Measurements from ENCODE around the gene CFD. TPM values are rescaled to one million over a fixed set of nuclear protein-coding genes. Genes with fewer than 3 reads are reported as not detected.
"Not testable (repeated sequence)": the region's sequence is repeated elsewhere in the genome, so short reads cannot be mapped to it uniquely, and the experiment has no call there.

Gene CFD
- total RNA-seq, 2 experiments from 2014 or later = 1.4 to 1.7 TPM

DNA sequence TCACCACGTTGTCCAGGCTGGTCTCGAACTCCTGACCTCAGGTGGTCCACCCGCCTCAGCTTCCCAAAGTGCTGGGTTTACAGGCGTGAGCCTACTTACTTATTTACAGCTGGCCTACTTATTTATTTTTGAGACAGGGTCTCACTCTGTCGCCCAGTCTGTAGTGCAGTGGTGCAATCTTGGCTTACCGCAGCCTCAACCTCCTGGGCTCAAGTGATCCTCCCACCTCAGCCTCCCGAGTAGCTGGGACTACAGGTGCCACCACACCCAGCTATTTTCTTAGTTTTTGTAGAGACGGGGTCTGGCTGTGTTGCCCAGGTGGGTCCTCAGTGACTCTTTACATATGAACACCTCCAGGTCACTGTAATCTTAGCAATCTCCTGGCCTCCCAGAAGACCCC is 10.3 kb upstream of the CFD start:
- POLR2A ChIA-PET = not testable (repeated sequence)

DNA sequence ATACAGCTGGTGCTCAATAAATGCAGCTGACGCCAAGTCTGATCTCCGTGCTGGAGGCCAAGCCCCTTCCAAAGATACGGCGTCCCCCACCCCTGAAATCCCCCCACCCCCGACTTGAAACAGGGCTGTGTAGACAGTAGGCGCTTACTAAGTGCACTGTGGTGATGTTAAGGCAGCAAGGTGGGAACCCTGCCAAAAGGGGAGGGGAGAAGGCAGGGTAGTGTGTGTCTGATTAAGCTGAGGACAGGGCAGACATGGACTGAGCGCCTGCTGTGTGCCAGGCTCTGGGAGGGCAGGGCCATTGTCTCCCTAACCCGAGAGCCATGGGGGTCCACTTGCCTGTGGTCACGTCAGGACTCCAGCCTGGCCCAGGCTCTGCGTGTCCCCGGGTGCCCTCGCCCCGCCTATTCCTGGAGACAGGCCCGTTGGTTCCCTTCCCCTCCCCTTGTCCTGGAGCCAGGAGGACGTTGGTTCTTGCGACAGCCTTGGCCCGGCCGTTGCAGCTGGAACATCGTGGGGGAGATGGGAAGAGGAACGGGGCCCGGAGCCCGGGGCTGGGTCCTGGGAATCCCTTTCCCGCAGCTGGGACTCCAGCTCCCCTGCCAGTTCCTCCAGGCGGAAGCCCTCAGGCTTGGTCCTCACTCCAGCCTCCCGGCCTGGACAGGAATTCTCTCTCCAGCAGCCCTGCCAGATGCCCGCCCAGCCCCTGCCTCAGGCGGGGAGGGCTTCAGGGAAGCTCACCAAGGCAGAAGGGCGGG is 9.1 kb upstream of the CFD start:
- ChIA-PET CTCF (interaction anchor here (0.5 kb wide), 1 partner anchor 81 kb away, joined by 3 read pairs; no protein-coding TSS in a partner anchor), POLR2A (no interaction called here)

More for the DNA sequence above, 10.3 kb upstream of the CFD start:
- CTCF ChIA-PET = interaction anchor here (0.6 to 1.1 kb wide), 2 partner anchors 73 to 355 kb away, joined by 3 to 6 read pairs; no protein-coding TSS in a partner anchor

DNA sequence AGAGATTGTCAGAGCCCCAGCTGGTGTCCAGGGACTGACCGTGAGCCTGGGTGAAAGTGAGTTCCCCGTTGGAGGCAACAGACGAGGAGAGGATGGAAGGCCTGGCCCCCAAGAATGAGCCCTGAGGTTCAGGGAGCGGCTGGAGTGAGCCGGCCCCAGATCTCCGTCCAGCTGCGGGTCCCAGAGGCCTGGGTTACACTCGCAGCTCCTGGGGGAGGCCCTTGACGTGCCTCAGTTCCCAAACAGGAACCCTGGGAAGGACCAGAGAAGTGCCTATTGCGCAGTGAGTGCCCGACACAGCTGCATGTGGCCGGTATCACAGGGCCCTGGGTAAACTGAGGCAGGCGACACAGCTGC is 8.5 kb upstream of the CFD start:
- CTCF ChIA-PET = no interaction called here
- POLR2A ChIA-PET = no interaction called here

DNA sequence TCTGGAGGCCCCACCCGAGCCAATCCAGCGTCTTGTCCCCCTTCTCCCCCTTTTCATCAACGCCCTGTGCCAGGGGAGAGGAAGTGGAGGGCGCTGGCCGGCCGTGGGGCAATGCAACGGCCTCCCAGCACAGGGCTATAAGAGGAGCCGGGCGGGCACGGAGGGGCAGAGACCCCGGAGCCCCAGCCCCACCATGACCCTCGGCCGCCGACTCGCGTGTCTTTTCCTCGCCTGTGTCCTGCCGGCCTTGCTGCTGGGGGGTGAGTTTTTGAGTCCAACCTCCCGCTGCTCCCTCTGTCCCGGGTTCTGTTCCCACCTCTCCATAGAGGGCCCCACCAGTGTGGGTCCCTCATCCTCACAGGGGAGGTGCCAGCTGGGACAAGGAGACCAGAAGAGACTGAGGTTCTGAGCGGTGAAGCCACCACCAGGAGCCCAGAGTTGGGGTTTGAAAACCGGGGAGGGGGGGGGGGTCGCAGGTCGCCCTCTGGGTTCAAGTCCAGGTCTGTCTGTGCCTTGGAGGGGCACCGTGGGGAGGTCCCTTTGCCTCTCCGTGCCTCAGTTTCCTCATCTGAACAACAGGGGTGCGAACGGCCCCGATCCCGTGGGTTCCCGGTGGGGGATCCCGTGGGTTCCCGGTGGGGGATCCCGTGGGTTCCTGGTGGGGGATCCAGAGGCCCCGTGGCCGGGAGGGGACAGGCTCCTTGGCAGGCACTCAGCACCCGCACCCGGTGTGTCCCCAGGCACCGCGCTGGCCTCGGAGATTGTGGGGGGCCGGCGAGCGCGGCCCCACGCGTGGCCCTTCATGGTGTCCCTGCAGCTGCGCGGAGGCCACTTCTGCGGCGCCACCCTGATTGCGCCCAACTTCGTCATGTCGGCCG is 7.1 kb upstream of the CFD start, which contains the start of gene ELANE:
Gene ELANE (plus strand): TSS at position 168 of the 878 bp plus-strand sequence. CDS start 26 bp downstream, at position 194.
- ChIA-PET CTCF (no interaction called here), POLR2A (no interaction called here)

DNA sequence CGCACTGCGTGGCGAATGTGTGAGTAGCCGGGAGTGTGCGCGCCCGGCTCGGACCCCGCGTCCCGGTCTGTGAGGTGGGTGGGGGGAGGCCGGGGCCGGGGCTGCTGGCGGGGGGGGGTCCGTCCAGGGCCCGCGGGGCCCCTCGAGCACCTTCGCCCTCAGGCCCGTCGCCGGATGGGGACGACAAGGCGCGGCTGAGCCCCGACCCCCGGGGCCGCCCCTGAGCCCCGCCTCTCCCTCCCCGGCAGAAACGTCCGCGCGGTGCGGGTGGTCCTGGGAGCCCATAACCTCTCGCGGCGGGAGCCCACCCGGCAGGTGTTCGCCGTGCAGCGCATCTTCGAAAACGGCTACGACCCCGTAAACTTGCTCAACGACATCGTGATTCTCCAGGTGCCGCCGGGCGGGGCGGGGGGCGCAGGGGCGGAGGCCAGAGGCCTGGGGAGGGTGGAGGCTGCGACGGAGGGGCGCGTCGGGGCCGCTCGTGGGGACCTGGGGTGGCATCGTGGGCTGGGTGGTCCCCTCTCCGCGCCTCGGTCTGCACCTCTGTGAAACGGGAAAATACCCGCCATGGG is 6.4 kb upstream of the CFD start:
- CTCF ChIA-PET = no interaction called here
- POLR2A ChIA-PET = no interaction called here

DNA sequence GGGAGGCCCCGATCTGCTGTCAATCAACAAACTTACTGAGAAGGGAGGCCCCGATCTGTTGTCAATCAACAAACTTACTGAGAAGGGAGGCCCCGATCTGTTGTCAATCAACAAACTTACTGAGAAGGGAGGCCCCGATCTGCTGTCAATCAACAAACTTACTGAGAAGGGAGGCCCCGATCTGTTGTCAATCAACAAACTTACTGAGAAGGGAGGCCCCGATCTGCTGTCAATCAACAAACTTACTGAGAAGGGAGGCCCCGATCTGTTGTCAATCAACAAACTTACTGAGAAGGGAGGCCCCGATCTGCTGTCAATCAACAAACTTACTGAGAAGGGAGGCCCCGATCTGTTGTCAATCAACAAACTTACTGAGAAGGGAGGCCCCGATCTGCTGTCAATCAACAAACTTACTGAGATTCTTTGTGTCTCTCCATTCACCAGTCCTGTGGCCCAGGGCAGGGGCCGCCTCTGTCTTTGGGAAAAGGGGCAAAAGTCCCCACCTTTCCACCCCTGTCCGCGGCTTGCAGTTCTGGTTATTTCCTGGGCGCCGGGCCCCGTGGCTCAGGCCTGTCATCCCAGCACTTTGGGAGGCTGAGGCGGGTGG is 5.7 kb upstream of the CFD start:
- CTCF ChIA-PET = interaction anchor here (1.0 kb wide), 1 partner anchor 10 kb away, joined by 3 read pairs; no protein-coding TSS in a partner anchor

DNA sequence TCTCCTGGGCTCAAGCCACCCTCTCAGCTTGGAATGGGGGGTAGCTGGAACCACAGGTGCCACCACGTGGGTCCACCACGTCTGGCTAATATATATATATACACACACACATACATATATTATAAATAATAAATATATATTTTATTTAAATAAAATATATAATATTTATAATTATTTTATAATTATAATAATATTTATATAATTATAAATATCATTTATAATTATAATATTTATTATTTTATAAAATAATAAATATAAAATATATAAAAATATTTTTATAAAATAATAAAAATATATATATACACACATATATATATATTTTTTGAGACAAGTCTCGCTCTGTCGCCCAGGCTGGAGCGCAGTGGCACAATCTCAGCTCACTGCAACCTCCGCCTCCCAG is 4.9 kb upstream of the CFD start:
- ChIA-PET POLR2A (no interaction called here), CTCF (interaction anchor here (1.0 kb wide), 1 partner anchor 9 kb away, joined by 3 read pairs; no protein-coding TSS in a partner anchor)

More for the DNA sequence above, 5.7 kb upstream of the CFD start:
- POLR2A ChIA-PET = not testable (repeated sequence)

DNA sequence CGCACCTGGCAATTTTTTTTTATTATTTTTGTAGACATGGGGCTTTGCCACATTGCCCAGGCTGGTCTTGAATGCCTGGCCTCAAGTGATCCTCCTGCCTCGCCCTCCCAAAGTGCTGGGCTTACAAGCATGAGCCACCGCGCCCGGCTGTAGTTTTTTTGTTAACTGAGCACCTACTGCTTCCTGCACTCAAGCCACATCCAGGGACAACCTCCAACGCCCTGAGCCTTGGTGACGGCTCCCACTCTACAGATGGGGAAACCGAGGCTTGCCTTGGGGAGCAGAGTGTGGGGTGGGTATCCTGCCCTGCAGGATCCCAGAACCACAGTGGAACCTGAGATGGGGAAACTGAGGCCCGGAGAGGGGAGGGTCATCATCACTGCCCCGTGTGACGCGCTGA is 4.3 kb upstream of the CFD start:
- CTCF ChIA-PET = interaction anchor here (0.9 kb wide), 1 partner anchor 65 kb away, joined by 3 read pairs; no protein-coding TSS in a partner anchor
- POLR2A ChIA-PET = no interaction called here

DNA sequence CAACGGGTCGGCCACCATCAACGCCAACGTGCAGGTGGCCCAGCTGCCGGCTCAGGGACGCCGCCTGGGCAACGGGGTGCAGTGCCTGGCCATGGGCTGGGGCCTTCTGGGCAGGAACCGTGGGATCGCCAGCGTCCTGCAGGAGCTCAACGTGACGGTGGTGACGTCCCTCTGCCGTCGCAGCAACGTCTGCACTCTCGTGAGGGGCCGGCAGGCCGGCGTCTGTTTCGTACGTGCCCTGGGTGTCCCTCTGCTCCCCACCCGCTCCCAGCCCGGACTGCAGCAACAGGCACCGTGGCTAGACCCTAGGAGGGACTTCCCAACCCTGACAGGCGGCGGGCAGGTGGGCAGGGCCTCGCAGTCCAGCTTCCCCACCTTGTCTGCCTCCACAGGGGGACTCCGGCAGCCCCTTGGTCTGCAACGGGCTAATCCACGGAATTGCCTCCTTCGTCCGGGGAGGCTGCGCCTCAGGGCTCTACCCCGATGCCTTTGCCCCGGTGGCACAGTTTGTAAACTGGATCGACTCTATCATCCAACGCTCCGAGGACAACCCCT is 3.8 kb upstream of the CFD start:
- ChIA-PET CTCF (interaction anchor here (0.9 to 2.0 kb wide), 4 partner anchors 12 to 128 kb away, joined by 3 to 6 read pairs (median 4); partner anchors contain the start of gene WDR18), POLR2A (no interaction called here)

DNA sequence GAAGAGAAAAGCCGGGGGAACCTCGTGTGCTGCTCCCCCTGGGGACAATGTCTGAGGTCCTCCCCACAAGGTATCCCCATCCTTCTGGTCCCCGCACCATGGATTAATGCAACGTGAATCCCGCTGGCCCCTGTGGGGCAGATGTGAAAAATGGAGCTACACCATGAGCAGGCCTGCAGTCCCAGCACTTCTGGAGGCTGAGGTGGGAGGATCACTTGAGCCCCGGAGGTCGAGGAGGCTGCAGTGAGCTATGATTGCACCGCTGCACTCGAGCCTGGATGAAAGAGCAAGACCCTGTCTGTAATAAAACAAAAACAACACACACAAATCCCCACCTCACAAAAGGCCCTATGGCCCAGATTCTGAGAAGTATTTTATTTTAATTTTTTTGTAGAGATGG is 1.2 kb upstream of the CFD start:
- CTCF ChIA-PET = interaction anchor here (0.7 to 2.8 kb wide), 6 partner anchors 16 to 126 kb away, joined by 3 to 14 read pairs (median 4); partner anchors contain the start of gene WDR18

DNA sequence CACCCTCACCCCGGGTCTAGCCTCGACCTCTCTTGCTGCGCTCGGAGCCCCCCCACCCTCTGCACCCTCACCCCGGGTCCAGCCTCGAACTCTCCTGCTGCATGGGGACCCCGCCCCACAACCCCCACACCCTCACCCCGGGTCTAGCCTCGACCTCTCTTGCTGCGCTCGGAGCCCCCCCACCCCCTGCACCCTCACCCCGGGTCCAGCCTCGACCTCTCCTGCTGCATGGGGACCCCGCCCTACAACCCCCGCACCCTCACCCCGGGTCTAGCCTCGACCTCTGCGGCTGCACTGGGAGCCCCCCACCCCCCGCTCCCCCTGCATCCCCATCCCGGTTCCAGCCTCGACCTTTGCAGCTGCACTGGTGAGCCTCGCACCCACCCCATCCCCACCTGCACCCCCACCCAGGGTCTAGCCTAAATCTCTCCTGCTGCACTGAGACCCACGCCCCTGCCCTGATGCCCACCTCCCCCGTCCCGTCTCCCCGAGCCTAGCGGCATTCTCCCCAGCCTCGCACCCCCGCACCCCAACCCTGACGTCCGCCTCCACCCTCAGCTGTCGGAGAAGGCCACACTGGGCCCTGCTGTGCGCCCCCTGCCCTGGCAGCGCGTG is 1.8 kb downstream of the CFD start:
- ChIA-PET POLR2A (no interaction called here), CTCF (no interaction called here)

More for the DNA sequence above, 1.2 kb upstream of the CFD start:
- POLR2A ChIA-PET = interaction anchor here (0.7 kb wide), 1 partner anchor 103 kb away, joined by 9 read pairs; no protein-coding TSS in a partner anchor

DNA sequence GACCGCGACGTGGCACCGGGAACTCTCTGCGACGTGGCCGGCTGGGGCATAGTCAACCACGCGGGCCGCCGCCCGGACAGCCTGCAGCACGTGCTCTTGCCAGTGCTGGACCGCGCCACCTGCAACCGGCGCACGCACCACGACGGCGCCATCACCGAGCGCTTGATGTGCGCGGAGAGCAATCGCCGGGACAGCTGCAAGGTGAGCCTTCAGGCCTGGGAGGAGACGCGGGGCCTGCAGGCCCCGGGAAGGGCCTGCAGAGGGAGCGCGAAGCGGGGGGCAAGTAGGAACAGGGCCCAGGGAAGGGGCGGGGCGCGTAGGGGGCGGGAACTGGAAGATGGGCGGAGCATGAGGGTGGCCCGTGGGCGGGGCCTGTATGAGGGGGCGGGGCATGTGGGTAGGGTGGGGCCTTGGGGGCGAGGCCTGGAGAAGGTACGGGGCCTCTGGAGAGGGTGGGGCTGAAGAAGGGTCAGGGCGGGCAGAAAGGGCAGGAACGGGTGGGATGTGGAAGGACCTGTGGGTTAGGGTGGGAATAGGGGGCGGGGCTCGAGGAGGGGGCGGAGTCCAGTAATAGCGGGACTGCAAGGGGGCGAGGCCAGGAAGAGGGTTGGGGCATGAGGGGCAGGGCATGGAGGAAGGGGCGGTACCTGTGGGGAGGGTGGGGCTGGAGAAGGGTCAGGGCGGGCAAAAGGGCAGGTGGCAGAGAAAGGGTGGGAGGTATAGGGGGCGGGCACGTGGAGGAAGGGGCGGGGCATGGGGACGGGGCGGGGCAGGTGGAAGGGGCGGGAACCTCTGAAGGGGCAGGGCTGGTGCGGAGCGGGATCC is 2.5 kb downstream of the CFD start:
- POLR2A ChIA-PET = interaction anchor here (0.6 kb wide), 1 partner anchor 213 kb away, joined by 10 read pairs; no protein-coding TSS in a partner anchor

DNA sequence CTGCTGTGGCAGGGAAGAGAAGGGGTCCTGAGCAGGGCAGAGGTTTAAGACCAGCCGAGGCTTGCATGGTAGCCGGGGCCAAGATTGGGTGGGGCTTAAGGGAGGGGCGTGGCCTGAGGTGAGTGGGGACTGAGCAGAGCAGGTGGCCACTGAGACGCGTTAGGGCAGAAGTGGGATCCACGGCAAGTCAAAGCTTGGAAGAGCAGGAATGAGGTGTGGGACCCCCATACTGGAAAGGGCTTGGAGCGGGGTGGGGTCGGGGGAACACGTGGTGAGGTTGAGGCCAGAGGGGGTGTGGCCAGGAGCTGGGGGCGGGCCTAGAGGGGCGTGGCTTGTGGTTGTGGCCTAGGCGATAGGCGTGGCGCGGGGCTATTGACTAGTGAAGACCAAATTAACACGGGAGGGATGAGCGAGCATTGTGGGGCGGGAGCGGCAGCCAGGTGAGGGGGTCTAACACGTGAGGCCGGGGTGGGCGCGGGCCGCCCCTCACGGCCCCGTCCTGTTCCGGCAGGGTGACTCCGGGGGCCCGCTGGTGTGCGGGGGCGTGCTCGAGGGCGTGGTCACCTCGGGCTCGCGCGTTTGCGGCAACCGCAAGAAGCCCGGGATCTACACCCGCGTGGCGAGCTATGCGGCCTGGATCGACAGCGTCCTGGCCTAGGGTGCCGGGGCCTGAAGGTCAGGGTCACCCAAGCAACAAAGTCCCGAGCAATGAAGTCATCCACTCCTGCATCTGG is 3.3 kb downstream of the CFD start:
- POLR2A ChIA-PET = interaction anchor here (0.6 to 1.0 kb wide), 5 partner anchors 45 to 213 kb away, joined by 3 to 11 read pairs (median 3); partner anchors contain the start of gene WDR18
- CTCF ChIA-PET = interaction anchor here (0.7 to 2.5 kb wide), 13 partner anchors 8 to 326 kb away, joined by 3 to 25 read pairs (median 3); partner anchors contain the start of gene WDR18

More for the DNA sequence above, 2.5 kb downstream of the CFD start:
- CTCF ChIA-PET = interaction anchor here (0.7 to 2.5 kb wide), 3 partner anchors 47 to 251 kb away, joined by 3 to 25 read pairs (median 18); partner anchors contain the start of gene WDR18

DNA sequence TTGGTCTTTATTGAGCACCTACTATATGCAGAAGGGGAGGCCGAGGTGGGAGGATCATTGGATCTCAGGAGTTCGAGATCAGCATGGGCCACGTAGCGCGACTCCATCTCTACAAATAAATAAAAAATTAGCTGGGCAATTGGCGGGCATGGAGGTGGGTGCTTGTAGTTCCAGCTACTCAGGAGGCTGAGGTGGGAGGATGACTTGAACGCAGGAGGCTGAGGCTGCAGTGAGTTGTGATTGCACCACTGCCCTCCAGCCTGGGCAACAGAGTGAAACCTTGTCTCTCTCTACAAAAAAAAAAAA is 3.8 kb downstream of the CFD start:
- ChIA-PET POLR2A (interaction anchor here (0.6 to 1.0 kb wide), 5 partner anchors 44 to 238 kb away, joined by 3 to 11 read pairs (median 3); no protein-coding TSS in a partner anchor), CTCF (interaction anchor here (0.6 to 2.5 kb wide), 22 partner anchors 9 to 325 kb away, joined by 3 to 25 read pairs (median 4); partner anchors contain the start of genes CNN2, MED16, RNU6-9 and WDR18)

DNA sequence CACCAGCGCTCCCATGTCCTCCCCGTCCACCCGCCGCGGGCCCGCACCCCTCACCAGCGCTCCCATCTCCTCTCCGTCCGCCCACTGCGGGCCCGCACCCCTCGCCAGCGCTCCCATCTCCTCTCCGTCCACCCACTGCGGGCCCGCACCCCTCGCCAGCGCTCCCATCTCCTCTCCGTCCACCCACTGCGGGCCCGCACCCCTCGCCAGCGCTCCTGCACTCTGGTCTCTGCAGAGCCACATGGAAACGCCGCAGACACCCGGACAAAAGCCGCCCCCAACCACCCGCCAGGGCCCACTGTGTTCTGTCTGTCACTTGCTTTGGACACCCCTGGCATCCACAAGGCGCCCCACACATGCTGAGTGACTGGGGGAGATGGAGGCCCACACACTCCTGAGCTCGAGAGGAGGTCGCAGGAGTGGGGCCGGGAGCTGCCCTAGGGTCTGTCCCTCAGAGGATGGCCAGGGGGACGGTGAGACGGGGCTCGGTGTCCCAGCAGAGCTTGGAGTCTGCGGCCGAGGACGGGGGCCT is 7.4 kb downstream of the CFD start:
- POLR2A ChIA-PET = no interaction called here

DNA sequence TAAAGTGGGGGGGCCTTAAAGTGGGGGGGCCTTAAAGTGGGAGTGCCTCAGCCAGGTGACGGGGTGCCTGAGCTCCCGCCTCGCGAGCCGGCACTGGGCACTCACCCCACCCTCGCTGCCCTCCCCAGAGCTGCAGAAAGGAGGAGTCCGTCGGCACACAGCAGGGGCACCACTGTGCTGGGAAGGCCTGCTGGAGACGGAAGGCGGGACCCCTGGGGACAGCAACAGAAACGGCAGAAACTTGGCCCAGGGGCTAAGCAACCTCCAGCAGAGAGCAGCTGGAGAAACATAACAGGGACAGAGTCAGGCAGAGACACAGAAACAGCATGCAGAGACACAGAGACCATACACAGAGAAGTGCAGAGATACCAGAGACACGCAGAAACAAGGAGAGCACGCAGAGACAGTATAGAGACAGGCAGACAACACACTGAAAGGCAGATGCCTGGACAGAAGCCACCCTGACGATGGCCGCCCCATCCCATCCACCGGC is 7.9 kb downstream of the CFD start:
- POLR2A ChIA-PET = no interaction called here
- CTCF ChIA-PET = no interaction called here

More for the DNA sequence above, 7.4 kb downstream of the CFD start:
- CTCF ChIA-PET = no interaction called here

Measured in activated CD8-positive, alpha-beta memory T cell treated with anti-CD3 and anti-CD28 coated beads for 36 hours (primary cell).